ENCODE measurements around the gene AXDND1.

The AXDND1 gene

DNA sequence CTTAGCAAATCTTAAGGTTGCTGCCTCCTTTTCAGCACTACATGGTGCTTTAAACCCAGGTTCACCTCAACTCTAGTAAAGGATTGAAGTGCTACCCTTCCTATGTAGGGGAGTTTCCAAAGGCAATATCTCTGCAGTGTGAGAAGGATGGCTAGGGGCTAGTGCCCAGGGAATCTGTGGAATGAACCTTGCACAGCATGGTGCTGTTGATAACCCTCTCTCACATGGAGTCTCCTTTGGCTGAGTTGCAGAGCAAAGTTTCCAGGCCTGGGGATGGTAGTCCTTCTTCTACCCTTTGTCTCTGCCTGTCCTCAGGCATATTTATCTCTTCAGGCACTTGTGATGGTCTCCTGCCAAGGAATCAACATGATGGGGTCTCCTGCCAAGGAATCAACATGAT is 59.4 kb downstream of the AXDND1 start:
- TF ChIP-seq, protein P1, sequence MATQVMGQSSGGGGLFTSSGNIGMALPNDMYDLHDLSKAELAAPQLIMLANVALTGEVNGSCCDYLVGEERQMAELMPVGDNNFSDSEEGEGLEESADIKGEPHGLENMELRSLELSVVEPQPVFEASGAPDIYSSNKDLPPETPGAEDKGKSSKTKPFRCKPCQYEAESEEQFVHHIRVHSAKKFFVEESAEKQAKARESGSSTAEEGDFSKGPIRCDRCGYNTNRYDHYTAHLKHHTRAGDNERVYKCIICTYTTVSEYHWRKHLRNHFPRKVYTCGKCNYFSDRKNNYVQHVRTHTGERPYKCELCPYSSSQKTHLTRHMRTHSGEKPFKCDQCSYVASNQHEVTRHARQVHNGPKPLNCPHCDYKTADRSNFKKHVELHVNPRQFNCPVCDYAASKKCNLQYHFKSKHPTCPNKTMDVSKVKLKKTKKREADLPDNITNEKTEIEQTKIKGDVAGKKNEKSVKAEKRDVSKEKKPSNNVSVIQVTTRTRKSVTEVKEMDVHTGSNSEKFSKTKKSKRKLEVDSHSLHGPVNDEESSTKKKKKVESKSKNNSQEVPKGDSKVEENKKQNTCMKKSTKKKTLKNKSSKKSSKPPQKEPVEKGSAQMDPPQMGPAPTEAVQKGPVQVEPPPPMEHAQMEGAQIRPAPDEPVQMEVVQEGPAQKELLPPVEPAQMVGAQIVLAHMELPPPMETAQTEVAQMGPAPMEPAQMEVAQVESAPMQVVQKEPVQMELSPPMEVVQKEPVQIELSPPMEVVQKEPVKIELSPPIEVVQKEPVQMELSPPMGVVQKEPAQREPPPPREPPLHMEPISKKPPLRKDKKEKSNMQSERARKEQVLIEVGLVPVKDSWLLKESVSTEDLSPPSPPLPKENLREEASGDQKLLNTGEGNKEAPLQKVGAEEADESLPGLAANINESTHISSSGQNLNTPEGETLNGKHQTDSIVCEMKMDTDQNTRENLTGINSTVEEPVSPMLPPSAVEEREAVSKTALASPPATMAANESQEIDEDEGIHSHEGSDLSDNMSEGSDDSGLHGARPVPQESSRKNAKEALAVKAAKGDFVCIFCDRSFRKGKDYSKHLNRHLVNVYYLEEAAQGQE (IDR thresholded peaks at IDR 0.05; ENCODE audit: low read depth), result no peak
- TF ChIP-seq EGR1 (IDR thresholded peaks at IDR 0.05) (no peak), RAD21 (IDR thresholded peaks at IDR 0.05; ENCODE audit: low read depth) (no peak), TCF12 (IDR thresholded peaks at IDR 0.05; ENCODE audit: low read depth) (no peak), EP300 (IDR thresholded peaks at IDR 0.05; ENCODE audit: borderline replicate concordance) (no peak), TAF1 (IDR thresholded peaks at IDR 0.05; ENCODE audit: low read depth) (no peak), FOXM1 (IDR thresholded peaks at IDR 0.05; ENCODE audit: borderline replicate concordance, low read depth) (no peak), ZBTB7A (IDR thresholded peaks at IDR 0.05; ENCODE audit: low read depth) (no peak), MAX (IDR thresholded peaks at IDR 0.05) (no peak), CREB1 (IDR thresholded peaks at IDR 0.05; ENCODE audit: low read depth) (no peak), YY1 (IDR thresholded peaks at IDR 0.05; ENCODE audit: low read depth) (no peak), NFIC (IDR thresholded peaks at IDR 0.05) (no peak), CEBPB (IDR thresholded peaks at IDR 0.05) (no peak), TEAD4 (IDR thresholded peaks at IDR 0.05) (no peak)
- TF ChIP-seq, protein P2, sequence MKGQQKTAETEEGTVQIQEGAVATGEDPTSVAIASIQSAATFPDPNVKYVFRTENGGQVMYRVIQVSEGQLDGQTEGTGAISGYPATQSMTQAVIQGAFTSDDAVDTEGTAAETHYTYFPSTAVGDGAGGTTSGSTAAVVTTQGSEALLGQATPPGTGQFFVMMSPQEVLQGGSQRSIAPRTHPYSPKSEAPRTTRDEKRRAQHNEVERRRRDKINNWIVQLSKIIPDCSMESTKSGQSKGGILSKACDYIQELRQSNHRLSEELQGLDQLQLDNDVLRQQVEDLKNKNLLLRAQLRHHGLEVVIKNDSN (IDR thresholded peaks at IDR 0.05), result no peak

GRCh38 chr1:179437171-179437570 is 71.4 kb downstream of the AXDND1 start:
- TF ChIP-seq MAX (IDR thresholded peaks at IDR 0.05), result no peak

DNA sequence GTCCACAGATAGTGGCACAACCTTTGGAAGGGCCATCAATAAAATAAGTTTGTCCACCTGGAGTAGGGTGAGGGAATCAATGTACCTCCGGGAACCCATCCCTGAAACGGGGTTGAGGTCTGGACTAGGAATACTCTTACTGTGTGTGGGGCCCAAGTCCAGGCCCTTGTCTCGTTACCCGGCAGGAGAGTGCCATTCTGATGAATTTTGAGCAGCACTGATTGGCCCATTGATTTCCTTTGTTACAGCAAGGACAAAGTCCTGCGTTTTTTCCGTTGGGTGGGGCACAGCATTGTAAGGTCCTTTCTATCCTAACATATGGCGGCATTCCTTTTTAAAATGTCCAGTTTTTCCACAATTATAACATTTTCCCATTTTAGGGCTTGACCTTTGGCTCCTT is 75.2 kb downstream of the AXDND1 start:
- TF ChIP-seq RAD21 (IDR thresholded peaks at IDR 0.05; ENCODE audit: low read depth) (no peak), ZBTB7A (IDR thresholded peaks at IDR 0.05; ENCODE audit: low read depth) (no peak), NFIC (IDR thresholded peaks at IDR 0.05) (no peak), TCF12 (IDR thresholded peaks at IDR 0.05; ENCODE audit: low read depth) (no peak), EP300 (IDR thresholded peaks at IDR 0.05; ENCODE audit: borderline replicate concordance) (no peak), TAF1 (IDR thresholded peaks at IDR 0.05; ENCODE audit: low read depth) (no peak), YY1 (IDR thresholded peaks at IDR 0.05; ENCODE audit: low read depth) (no peak), MAX (IDR thresholded peaks at IDR 0.05) (no peak), FOXM1 (IDR thresholded peaks at IDR 0.05; ENCODE audit: borderline replicate concordance, low read depth) (no peak), CREB1 (IDR thresholded peaks at IDR 0.05; ENCODE audit: low read depth) (no peak), TEAD4 (IDR thresholded peaks at IDR 0.05) (no peak), EGR1 (IDR thresholded peaks at IDR 0.05) (no peak), CEBPB (IDR thresholded peaks at IDR 0.05) (no peak)
- TF ChIP-seq, protein P2 (IDR thresholded peaks at IDR 0.05), result no peak
- TF ChIP-seq, protein P1 (IDR thresholded peaks at IDR 0.05; ENCODE audit: low read depth), result no peak

- TF ChIP-seq RAD21 (IDR thresholded peaks at IDR 0.05; ENCODE audit: low read depth), result 0 out of 2 replicates have a peak, but pooled peaks have one; percentile 6
- TF ChIP-seq CREB1 (IDR thresholded peaks at IDR 0.05; ENCODE audit: low read depth), result no peak
Measured at GRCh38 chr1:179441501-179441900, 75.7 kb downstream of the AXDND1 start.

DNA sequence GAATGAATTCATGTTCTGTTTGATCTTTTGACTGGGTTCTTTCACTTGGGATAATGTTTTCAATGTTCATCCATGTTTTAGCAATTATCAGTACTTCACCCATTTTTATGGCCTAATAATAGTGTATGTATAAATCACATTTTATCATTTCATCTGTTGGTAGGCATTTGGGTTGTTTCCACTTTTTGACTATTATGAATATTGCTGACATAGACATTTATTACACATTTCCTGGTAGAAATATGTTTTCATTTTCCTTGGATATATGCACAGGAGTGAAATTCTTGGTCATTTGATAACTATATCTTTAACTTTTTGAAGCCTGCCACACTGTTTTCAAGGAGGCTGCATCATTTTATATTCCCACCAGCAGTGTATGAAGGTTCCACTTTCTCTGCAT is 79.8 kb downstream of the AXDND1 start:
- no peak for TF ChIP-seq FOXM1 (IDR thresholded peaks at IDR 0.05; ENCODE audit: borderline replicate concordance, low read depth)
- no peak for TF ChIP-seq TAF1 (IDR thresholded peaks at IDR 0.05; ENCODE audit: low read depth)
- TF ChIP-seq, protein P1 (IDR thresholded peaks at IDR 0.05; ENCODE audit: low read depth), result no peak
- TF ChIP-seq RAD21 (IDR thresholded peaks at IDR 0.05; ENCODE audit: low read depth), result no peak
- no peak for TF ChIP-seq MAX (IDR thresholded peaks at IDR 0.05)
- TF ChIP-seq, protein P2 (IDR thresholded peaks at IDR 0.05), result no peak
- no peak for TF ChIP-seq EP300 (IDR thresholded peaks at IDR 0.05; ENCODE audit: borderline replicate concordance)
- TF ChIP-seq TEAD4 (IDR thresholded peaks at IDR 0.05), result no peak
- TF ChIP-seq ZBTB7A (IDR thresholded peaks at IDR 0.05; ENCODE audit: low read depth), result no peak
- TF ChIP-seq CEBPB (IDR thresholded peaks at IDR 0.05), result no peak
- no peak for TF ChIP-seq CREB1 (IDR thresholded peaks at IDR 0.05; ENCODE audit: low read depth)
- no peak for TF ChIP-seq TCF12 (IDR thresholded peaks at IDR 0.05; ENCODE audit: low read depth)
- no peak for TF ChIP-seq EGR1 (IDR thresholded peaks at IDR 0.05)
- no peak for TF ChIP-seq YY1 (IDR thresholded peaks at IDR 0.05; ENCODE audit: low read depth)
- TF ChIP-seq NFIC (IDR thresholded peaks at IDR 0.05), result no peak

Data from Ishikawa (cell line).